GM19023 (cell line): Measurements from ENCODE around the gene ATG101.
"Not testable (repeated sequence)": the region's sequence is repeated elsewhere in the genome, so short reads cannot be mapped to it uniquely, and the experiment has no call there.

Experiments
- ATAC-seq: cut with Tn5 transposase; IDR thresholded peaks from one replicate; pipeline ENCODE4 v1.9.1; 2021; ENCODE audit warnings: mild to moderate bottlenecking, moderate library complexity; ENCODE audit not compliant: unreplicated experiment

Gene ATG101

DNA sequence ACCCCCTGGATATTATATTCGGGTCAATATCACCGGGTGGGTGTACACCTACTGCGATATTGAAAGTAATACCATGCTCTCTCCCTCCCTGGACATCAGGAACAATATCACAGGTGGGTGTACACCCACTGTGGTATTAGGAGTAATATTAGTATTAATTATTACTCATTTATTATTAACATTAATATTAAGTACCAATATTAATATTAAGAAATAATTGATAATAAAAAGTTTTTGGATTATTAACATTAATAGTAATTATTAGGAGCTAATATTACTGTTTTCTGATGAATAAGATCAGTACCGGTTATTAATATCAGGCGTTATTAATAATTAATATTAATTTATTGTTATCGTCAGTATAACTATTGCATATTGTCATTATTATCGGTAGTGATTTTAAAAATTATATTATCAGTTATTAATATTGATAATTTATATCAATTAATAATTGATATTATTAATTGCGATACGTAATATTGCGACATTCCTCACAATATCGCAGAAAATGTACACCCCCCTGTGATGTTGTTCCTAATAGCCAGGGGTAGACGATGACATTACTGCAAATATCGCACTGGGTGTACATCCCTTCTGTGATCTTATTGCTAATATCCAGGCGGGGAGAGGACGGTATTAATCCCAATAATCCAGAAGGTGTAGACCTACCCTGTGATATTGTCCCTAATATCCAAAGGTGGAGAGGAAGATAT, 26.7 kb downstream of the ATG101 start:
- no peak for ATAC-seq

DNA sequence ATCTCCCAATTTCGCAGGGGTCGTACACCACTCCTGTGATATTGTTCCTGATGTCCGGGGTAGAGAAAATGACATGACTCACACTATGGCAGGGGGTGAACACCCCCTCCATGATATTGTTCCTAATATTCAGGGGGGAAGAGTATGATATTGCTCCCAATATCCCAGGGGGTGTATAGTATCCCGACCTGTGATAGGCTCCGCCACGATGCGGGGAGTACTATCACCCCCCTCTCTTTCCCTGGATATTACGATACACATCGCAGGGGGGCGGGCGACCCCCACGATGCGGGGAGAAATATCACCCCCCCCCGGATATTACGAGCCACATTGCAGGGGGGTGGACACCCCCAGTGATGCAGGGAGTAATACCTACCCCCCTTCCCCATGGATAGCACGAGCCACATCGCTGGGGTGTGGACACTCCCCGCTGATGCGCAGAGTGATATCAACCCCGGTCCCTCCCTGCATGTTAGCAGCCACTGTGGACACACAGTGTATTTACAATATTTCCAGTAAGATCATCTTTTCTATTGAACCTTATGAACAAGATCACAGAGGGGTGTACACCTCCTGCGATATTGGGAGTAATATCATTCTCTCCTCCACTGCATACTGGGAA, 27.4 kb downstream of the ATG101 start:
- ATAC-seq, result no peak

DNA sequence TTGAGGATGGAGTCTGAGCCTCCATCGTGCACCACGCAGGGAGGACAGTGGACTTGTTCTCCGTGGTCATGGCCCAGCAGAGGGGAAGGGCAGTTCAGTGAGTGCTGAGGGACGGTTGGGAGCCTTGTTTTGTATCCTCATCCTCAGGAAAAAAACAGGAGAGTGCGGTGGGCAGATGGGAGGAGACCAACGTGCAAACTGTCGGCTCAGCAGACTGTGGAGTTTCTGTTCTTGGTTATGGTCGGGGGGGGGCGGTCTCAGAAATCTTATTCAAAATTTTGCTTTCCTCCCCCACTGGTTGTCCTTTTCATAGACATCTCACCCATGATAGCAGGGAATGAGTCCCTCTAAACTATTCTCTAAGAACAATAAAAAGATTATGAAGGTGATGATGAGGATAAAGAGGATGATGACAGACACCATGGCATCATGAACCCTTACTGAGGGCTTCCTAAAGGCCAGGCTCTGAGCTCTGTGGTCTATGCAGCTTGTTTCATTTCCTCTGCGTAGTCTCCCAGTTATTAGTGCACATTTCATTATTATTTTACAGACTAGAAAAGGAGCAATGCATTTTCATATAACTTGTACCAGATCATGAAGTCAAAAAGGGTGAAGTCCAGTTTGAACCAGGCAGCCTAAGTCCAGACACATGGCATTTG, 34.8 kb downstream of the ATG101 start:
- ATAC-seq, result not testable (repeated sequence)

DNA sequence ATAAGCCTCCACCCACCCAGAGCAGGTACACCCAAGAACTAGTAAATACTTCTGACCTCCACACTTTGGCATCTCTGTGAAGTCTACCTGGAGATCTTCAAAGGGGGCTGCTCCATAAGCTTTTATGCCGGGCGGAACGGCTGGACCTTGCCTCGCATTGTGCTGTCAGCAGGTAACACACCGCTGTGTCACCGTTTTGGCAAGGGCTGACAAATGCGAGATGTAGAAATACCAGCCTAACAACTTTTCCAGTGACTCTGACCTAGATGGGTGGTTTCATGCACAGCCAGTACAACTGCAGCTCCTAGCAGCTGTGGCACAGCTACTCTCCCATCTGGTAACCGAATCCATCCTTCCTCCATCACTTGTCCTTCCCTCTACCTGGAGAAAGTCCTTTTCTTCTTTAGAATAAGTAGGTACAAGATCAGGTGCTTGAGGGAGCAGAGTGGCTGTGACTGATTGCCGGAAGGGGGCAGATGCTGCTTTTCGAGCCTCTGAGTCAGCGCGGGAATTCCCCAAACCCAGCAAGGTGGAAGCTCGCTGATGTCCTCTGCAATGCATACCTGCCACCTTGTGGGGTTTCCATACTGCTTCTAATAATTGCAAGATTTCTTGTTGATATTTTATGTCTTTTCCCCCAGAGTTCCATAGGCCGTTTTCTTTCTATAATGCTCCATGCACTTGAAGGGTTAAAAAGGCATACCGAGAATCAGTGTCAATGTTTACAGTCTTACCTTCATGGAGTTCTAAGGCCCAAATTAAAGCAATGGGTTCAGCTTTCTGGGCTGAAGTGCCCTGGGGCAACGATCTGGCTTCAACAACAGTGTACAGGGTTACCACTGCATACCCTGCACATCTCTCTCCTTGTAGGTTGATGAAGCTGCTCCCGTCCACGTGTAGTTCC, 46.7 kb downstream of the ATG101 start:
- not testable (repeated sequence) for ATAC-seq

- ATAC-seq, result peak; percentile 13
Measured at GRCh38 chr12:52117806-52118475, 48.2 kb downstream of the ATG101 start.

- no peak for ATAC-seq
Measured at GRCh38 chr12:52119398-52120254, 49.8 kb downstream of the ATG101 start.

DNA sequence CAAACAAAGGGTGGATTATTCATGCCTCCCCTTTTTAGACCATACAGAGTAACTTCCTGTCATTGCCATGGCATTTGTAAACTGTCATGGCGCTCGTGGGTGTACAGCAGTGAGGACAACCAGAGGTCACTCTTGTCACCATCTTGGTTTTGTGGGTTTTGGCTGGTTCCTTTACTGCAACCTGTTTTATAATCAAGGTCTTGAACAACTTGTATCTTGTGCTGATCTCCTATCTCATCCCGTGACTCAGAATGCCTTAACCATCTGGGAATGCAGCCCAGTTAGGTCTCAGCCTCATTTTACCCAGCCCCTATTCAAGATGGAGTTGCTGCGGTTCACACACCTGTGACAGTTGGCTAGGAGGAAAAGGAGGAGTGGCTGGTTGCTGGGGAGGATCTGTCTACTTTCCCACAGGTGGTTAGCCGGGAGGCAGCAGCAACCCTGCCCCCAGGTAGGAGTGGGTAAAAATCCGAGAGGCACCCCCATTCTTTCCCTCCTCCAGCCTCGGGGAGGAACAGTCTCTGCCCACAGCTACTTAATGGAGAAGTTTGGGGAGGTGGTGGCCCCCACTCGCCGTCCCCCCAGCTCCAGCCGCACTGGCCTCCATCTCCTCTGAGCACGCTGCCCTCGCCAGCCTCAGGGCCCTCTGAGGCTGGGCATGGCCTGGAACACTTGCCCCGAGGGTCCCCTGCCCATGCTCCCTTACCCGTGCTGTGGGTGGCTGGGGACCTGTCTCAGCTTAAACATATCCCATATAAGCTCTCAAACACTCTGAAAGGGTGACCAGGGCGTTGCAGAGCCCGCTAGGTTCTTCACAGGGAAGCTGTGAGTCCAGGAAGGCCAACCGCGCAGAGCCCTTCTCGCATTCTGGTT, 51.4 kb downstream of the ATG101 start:
- ATAC-seq, result no peak

GRCh38 chr12:52121824-52122539, 52.2 kb downstream of the ATG101 start:
- ATAC-seq, result no peak

DNA sequence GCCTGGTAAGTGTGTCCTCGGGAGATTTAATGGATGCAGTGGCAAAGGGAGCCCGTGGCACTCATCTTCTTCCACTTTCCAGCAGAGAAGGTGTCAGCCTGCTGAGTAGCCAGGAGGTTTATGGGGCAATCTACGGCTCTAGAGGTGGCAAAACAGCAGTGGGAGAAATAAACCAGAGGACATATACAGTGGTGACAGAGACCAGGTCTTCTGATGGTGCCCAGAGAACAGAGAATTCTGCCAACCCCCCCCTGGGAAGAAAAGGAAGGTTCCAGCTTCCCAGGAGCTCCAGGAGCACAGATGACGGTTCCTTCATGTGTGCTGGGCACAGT, 52.7 kb downstream of the ATG101 start:
- ATAC-seq, result no peak

DNA sequence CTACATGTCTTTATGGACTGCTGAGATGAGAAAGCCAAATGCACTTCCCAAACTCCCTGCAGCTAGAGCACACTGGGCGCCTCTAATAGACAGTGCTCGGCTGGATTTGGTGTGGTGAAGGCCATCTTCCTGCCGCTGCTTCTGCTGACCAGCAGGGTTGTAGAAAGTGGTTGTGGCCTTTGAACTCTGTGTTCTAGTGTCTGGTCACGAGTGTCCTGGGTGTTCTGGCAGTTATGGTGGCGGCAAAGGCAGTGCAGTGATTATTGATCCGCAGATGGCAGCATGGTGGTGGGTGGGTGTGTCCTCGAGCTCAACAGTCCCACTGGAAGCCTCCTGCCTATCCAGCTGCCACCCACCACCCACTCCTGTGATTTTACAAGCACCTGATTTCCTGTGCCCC, 53.1 kb downstream of the ATG101 start:
- no peak for ATAC-seq

GRCh38 chr12:52123487-52124186, 53.9 kb downstream of the ATG101 start:
- no peak for ATAC-seq

GRCh38 chr12:52125476-52125900, 55.7 kb downstream of the ATG101 start:
- no peak for ATAC-seq

GRCh38 chr12:52126050-52126604, 56.3 kb downstream of the ATG101 start:
- no peak for ATAC-seq
